K562 (cell line): ENCODE data around the gene COQ4. TPM values are rescaled to one million over a fixed set of nuclear protein-coding genes. Genes with fewer than 3 reads are reported as not detected.
A peak's percentile ranks its signal among the peaks of the same experiment; 100 is the strongest.

ENCODE experiments used
- ATAC-seq: fragments of 200-7000 bp; cut with Tn5 transposase; 3 replicates; pipeline ENCODE4 v1.9.1; 2020; ENCODE audit warnings: moderate library complexity
- BruUV-seq: library from RNA; stranded (reverse); fragments of 400-500 nt; replicated peaks from 2 replicates; lab custom pipeline; 2021; lab: Mats Ljungman, UMichigan
- CTCF ChIA-PET: fragments of 300-600 bp; formaldehyde crosslinking; extraction: SDS; loops from one replicate; lab custom pipeline; 2021; ENCODE audit warnings: low intra/inter-chr PET ratio; lab: Yijun Ruan, JAX
- POLR2A ChIA-PET: fragments of 300-600, 350-650 bp; sonication (Branson Sonifier 250); formaldehyde crosslinking; extraction: SDS; loops from one replicate; lab custom pipeline; 2021; ENCODE audit warnings: antibody characterized with exemption, inconsistent platforms; lab: Yijun Ruan, JAX
- DNase-seq, 4 experiments: peaks; one replicate each; pipeline versions ENCODE4 v3.0.0 to v3.0.0-alpha.2; 2011 to 2018; ENCODE audit warnings: low spot score in 3 of 4, mixed read lengths in 3 of 4; ENCODE audit errors: extremely low read depth in 1 of 4
- FAIRE-seq: peaks from 2 replicates; lab custom pipeline; 2011; peaks lifted over from hg19 to GRCh38; lab: Jason Lieb, UNC
- H2AFZ ChIP-seq: 2 replicates; pipeline ENCODE4 v1.6.0; 2011; ENCODE audit warnings: low read depth, low read length, control low read depth, inconsistent platforms
- H3K27ac ChIP-seq: fragments of 200-600 bp; 3 replicates; pipeline ENCODE4 v1.8.0; 2011; ENCODE audit warnings: low read depth, mild to moderate bottlenecking, control low read depth, inconsistent platforms, low read length, moderate library complexity, mixed read lengths; ENCODE audit errors: extremely low read depth
- H3K27me3 ChIP-seq, 2 experiments: fragments of 300-600 bp in 1 of 2; 2 replicates in 1 of 2; 3 replicates in 1 of 2; pipeline versions ENCODE4 v1.6.0 to v1.8.0; 2011; ENCODE audit warnings: inconsistent platforms in 2 of 2, low read length in 2 of 2, mild to moderate bottlenecking in 1 of 2, mixed read lengths in 1 of 2, moderate library complexity in 1 of 2; ENCODE audit not compliant: control insufficient read depth in 2 of 2, insufficient read depth in 2 of 2
- H3K36me3 ChIP-seq: fragments of 300-600 bp; 3 replicates; pipeline ENCODE4 v1.8.0; 2011; ENCODE audit warnings: mild to moderate bottlenecking, low read length, inconsistent platforms; ENCODE audit not compliant: control insufficient read depth, insufficient read depth
- H3K4me1 ChIP-seq, 2 experiments: fragments of 200-600 bp in 1 of 2; replicated peaks in 1 of 2; 2 replicates in 1 of 2; 3 replicates in 1 of 2; pipeline versions ENCODE4 v1.5.1 to v1.8.0; 2011; ENCODE audit warnings: inconsistent platforms in 2 of 2, low read length in 2 of 2, mild to moderate bottlenecking in 1 of 2, mixed read lengths in 1 of 2, moderate library complexity in 1 of 2; ENCODE audit not compliant: control insufficient read depth in 2 of 2, insufficient read depth in 2 of 2
- H3K4me2 ChIP-seq: 2 replicates; pipeline ENCODE4 v1.6.1; 2011; ENCODE audit warnings: low read length, control low read depth, inconsistent platforms, mixed read lengths; ENCODE audit not compliant: insufficient read depth
- H3K4me3 ChIP-seq: fragments of 200-600 bp; sonication (generic), shearing (Covaris generic); 2 replicates; pipeline ENCODE4 v1.5.1; 2016; ENCODE audit warnings: control low read depth, inconsistent platforms
- H3K79me2 ChIP-seq: fragments of 200-600 bp; 3 replicates; pipeline ENCODE4 v1.8.0; 2011; ENCODE audit warnings: low read length, inconsistent platforms; ENCODE audit not compliant: control insufficient read depth, insufficient read depth
- H3K9ac ChIP-seq, 2 experiments: 2 replicates each; pipeline versions ENCODE4 v1.6.0 to v1.6.1; 2011; ENCODE audit warnings: low read depth in 2 of 2, low read length in 2 of 2, control low read depth in 1 of 2, inconsistent platforms in 1 of 2, mild to moderate bottlenecking in 1 of 2, mixed read lengths in 1 of 2; ENCODE audit not compliant: insufficient read depth in 1 of 2
- H3K9me1 ChIP-seq: one replicate; pipeline ENCODE4 v1.6.0; 2011; ENCODE audit warnings: inconsistent platforms, mild to moderate bottlenecking, low read length, moderate library complexity; ENCODE audit not compliant: control insufficient read depth, insufficient read depth
- H3K9me3 ChIP-seq: replicated peaks from 2 replicates; pipeline ENCODE4 v1.5.1; 2011; ENCODE audit warnings: low read depth, low read length, inconsistent platforms; ENCODE audit not compliant: control insufficient read depth, insufficient read depth
- H4K20me1 ChIP-seq: replicated peaks from 2 replicates; pipeline ENCODE4 v1.6.1; 2011; ENCODE audit warnings: low read length, inconsistent platforms, mixed read lengths; ENCODE audit not compliant: control insufficient read depth, insufficient read depth
- CHD4 ChIP-seq: fragments of 200-600 bp; sonication (generic); IDR thresholded peaks from 3 replicates; pipeline ENCODE4 v1.6.1; 2012; ENCODE audit warnings: low read depth, mild to moderate bottlenecking, mixed read lengths, low read length, inconsistent platforms; ENCODE audit not compliant: insufficient read depth, insufficient replicate concordance, poor library complexity, severe bottlenecking
- KAT7 ChIP-seq: sonication (generic); formaldehyde crosslinking; IDR thresholded peaks from 2 replicates; pipeline ENCODE4 v1.8.0; 2022; ENCODE audit warnings: missing genetic modification reagents, mild to moderate bottlenecking, borderline replicate concordance
- PHB ChIP-seq: fragments of 250-450 bp; sonication (Bioruptor Pico); IDR thresholded peaks from 2 replicates; pipeline ENCODE4 v1.5.0; 2021
- POLR2G ChIP-seq: fragments of 200-400 bp; formaldehyde crosslinking; IDR thresholded peaks from 2 replicates; pipeline ENCODE4 v1.6.1; 2017; ENCODE audit warnings: low read depth, mild to moderate bottlenecking, antibody characterized with exemption, low read length, moderate library complexity
- STAG1 ChIP-seq: sonication (generic); formaldehyde crosslinking; IDR thresholded peaks from 2 replicates; pipeline ENCODE4 v1.5.0; 2020; ENCODE audit warnings: missing genetic modification reagents, borderline replicate concordance
- ZBTB8A ChIP-seq: fragments of 450-650 bp; IDR thresholded peaks from 2 replicates; pipeline ENCODE4 v1.6.1; 2018; ENCODE audit warnings: mild to moderate bottlenecking, moderate library complexity; ENCODE audit not compliant: partially characterized antibody
- WGBS: fragments of 100-300 bp; shearing (Covaris generic); methylation state at CpG from one replicate; pipeline ENCODE4 v1.1.6; 2016; ENCODE audit warnings: low coverage, mixed read lengths; ENCODE audit not compliant: insufficient coverage; ENCODE audit errors: missing lambda C conversion rate; 5-methylcytosine and 5-hydroxymethylcytosine counted together
- in situ Hi-C: fragments of 300-500 bp; cut with MboI; formaldehyde crosslinking; loops from 4 replicates; pipeline ENCODE4 v1.15.0; 2018; ENCODE audit warnings: inconsistent platforms, mixed read lengths
- intact Hi-C: fragments of 100-400 bp; cut with micrococcal nuclease; formaldehyde crosslinking; loops from 2 replicates; pipeline ENCODE4 v1.14.2; 2022
- polyA plus RNA-seq, 8 experiments: library from polyadenylated mRNA; depleted of rRNA in 4 of 8; stranded (reverse) in 5 of 8; unstranded in 3 of 8; fragments of >200 nt; fragmentation: Nextera tagmentation in 2 of 8; fragmentation: Illumina TruSeq in 1 of 8; extraction: Ambion mirVana in 2 of 8; extraction: Trizol in 1 of 8; gene quantifications; 2 replicates each; pipeline versions ENCODE4 v1.2.1 to v1.2.3, GENCODE V29; 2011 to 2014; ENCODE audit warnings: inconsistent platforms in 1 of 8, missing spikeins in 1 of 8
- total RNA-seq, 7 experiments: library from RNA; depleted of rRNA in 6 of 7; stranded (reverse); fragments of >200 nt in 6 of 7; fragmentation: Illumina TruSeq in 2 of 7; extraction: Trizol in 2 of 7; gene quantifications; 2 replicates each; pipeline versions ENCODE4 v1.2.1 to v1.2.3, GENCODE V29; 2011 to 2021; ENCODE audit warnings: low replicate concordance in 1 of 7

The COQ4 gene
- total and polyA plus RNA-seq, 9 of the 15 experiments (the other 6 are each of a cell fraction or from before 2014, with no cell fraction given) = 9.1 to 135 (median 67.2) TPM

DNA sequence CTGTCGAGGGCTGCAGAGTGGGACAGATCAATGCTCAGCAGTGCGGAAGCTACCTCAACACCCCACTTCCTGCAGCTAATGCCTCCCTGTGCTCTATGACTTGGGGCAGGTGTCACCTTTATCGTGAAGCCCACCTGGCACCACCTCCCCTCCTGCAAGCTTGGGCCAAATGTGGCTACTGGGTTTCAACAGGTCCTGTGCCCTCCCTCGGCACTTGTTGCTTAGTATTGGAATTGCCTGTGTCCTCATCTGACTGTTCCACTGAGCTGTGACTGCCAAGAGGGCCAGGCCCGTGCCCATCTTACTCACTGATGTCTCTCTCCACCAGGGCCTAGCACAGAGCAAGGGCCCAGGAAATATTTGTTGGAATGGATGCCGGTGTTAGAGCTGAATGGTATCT is 27.1 kb downstream of the COQ4 start (continued):
- TF ChIP-seq CHD4 = no peak

DNA sequence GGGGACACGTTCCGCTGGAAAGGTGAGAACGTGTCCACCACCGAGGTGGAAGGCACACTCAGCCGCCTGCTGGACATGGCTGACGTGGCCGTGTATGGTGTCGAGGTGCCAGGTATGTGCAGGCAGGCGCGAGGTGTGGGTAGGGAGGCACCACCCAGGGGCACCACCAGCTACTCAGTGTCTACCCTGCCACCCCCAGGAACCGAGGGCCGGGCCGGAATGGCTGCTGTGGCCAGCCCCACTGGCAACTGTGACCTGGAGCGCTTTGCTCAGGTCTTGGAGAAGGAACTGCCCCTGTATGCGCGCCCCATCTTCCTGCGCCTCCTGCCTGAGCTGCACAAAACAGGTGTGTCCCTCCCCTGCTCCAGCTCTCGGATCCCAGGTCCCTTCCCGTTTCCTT is 32.8 kb downstream of the COQ4 start:
- DNase-seq = no peak
- Histone ChIP-seq H3K9me3 (no peaks in the 10 kb centered on the region), H3K79me2 (no peaks in the 10 kb centered on the region), H3K9me1 (no peaks in the 10 kb centered on the region), H3K27ac (no peak overlapping the region), H4K20me1 (no peaks in the 10 kb centered on the region), H3K27me3 (no peaks in the 10 kb centered on the region), H3K4me3 (no peak overlapping the region), H2AFZ (no peak overlapping the region), H3K4me1 (peaks cover 0 to 15% of the 10 kb centered on the region in 2 experiments; a peak in 2 of 5 replicates), H3K36me3 (peaks cover 25% of the 10 kb centered on the region; the same call in 2 of the 3 replicates), H3K9ac (peak overlapping the region in 1 of 2 experiments; percentile 48; a peak in 2 of 4 replicates), H3K4me2 (no peak overlapping the region)
- WGBS = 91% methylated on average over 19 of the region's 19 CpGs
- no peak for ATAC-seq
- no peak for FAIRE-seq
- intact Hi-C loops = no loop called here
- TF ChIP-seq POLR2G = 0 out of 2 replicates have a peak, but pooled peaks have one; percentile 26
- no peak for TF ChIP-seq KAT7 (CRISPR knock-in tag)
- TF ChIP-seq PHB (CRISPR knock-in tag) = no peak
- TF ChIP-seq ZBTB8A = no peak
- TF ChIP-seq STAG1 (CRISPR knock-in tag) = no peak
- CTCF ChIA-PET = no interaction called here
- POLR2A ChIA-PET = no interaction called here
- in situ Hi-C loops = loop anchor here (25.0 kb wide), 1 partner anchor 593 kb away; no protein-coding TSS in a partner anchor
- no TSS peak for BruUV-seq
